Keratinocyte (primary cell): ENCODE data around the gene VAMP2. TPM values are rescaled to one million over a fixed set of nuclear protein-coding genes. Genes with fewer than 3 reads are reported as not detected.

Source experiments
- DNase-seq: peaks from one replicate; pipeline ENCODE4 v3.0.0-alpha.2; 2011; ENCODE audit warnings: low read depth, missing footprints, low spot score
- FAIRE-seq: peaks from 2 replicates; lab custom pipeline; 2011; peaks lifted over from hg19 to GRCh38; lab: Jason Lieb, UNC
- H2AFZ ChIP-seq: 2 replicates; pipeline ENCODE4 v1.6.0; 2012; ENCODE audit warnings: low read length, control low read depth, inconsistent platforms; ENCODE audit not compliant: control insufficient read depth
- H3K27ac ChIP-seq: 2 replicates; pipeline ENCODE4 v1.5.1; 2011; ENCODE audit warnings: low read length; ENCODE audit not compliant: control insufficient read depth, insufficient read depth
- H3K27me3 ChIP-seq: 3 replicates; pipeline ENCODE4 v1.6.0; 2011; ENCODE audit warnings: low read length; ENCODE audit not compliant: control insufficient read depth, insufficient read depth; ENCODE audit errors: extremely low read depth
- H3K36me3 ChIP-seq, 2 experiments: 2 replicates in 1 of 2; 3 replicates in 1 of 2; pipeline ENCODE4 v1.5.1; 2011; ENCODE audit warnings: low read length in 2 of 2, mild to moderate bottlenecking in 1 of 2; ENCODE audit not compliant: control insufficient read depth in 2 of 2, insufficient read depth in 2 of 2; ENCODE audit errors: extremely low read depth in 1 of 2
- H3K4me1 ChIP-seq: 3 replicates; pipeline ENCODE4 v1.5.1; 2011; ENCODE audit warnings: low read length; ENCODE audit not compliant: control insufficient read depth, insufficient read depth; ENCODE audit errors: extremely low read depth
- H3K4me2 ChIP-seq: 3 replicates; pipeline ENCODE4 v1.6.0; 2011; ENCODE audit warnings: low read depth, low read length; ENCODE audit not compliant: control insufficient read depth, insufficient read depth; ENCODE audit errors: extremely low read depth
- H3K4me3 ChIP-seq, 3 experiments: fragments of 200-600 bp in 1 of 3; sonication (generic) in 1 of 3; 2 replicates in 2 of 3; 3 replicates in 1 of 3; pipeline ENCODE4 v1.5.1; 2011 to 2016; ENCODE audit warnings: low read length in 3 of 3, mild to moderate bottlenecking in 3 of 3, control low read depth in 2 of 3, inconsistent platforms in 1 of 3, low read depth in 1 of 3, mixed read lengths in 1 of 3, mixed run types in 1 of 3, moderate library complexity in 1 of 3; ENCODE audit not compliant: control insufficient read depth in 2 of 3, insufficient read depth in 2 of 3; ENCODE audit errors: extremely low read depth in 1 of 3
- H3K79me2 ChIP-seq: 2 replicates; pipeline ENCODE4 v1.6.0; 2012; ENCODE audit warnings: low read length; ENCODE audit not compliant: control insufficient read depth, insufficient read depth
- H3K9ac ChIP-seq: 3 replicates; pipeline ENCODE4 v1.6.0; 2011; ENCODE audit warnings: low read length; ENCODE audit not compliant: control insufficient read depth, insufficient read depth; ENCODE audit errors: extremely low read depth
- H3K9me1 ChIP-seq: 3 replicates; pipeline ENCODE4 v1.6.0; 2011; ENCODE audit warnings: low read length; ENCODE audit not compliant: control insufficient read depth, insufficient read depth; ENCODE audit errors: extremely low read depth
- H3K9me3 ChIP-seq: 2 replicates; pipeline ENCODE4 v1.5.1; 2012; ENCODE audit warnings: low read depth, low read length; ENCODE audit not compliant: control insufficient read depth
- H4K20me1 ChIP-seq: 3 replicates; pipeline ENCODE4 v1.6.0; 2011; ENCODE audit warnings: low read length; ENCODE audit not compliant: control insufficient read depth, insufficient read depth; ENCODE audit errors: extremely low read depth
- EZH2 ChIP-seq: IDR thresholded peaks from one replicate; pipeline ENCODE4 v1.6.1; 2012; ENCODE audit warnings: inconsistent platforms, mild to moderate bottlenecking, low read length, moderate library complexity
- dilution Hi-C: fragments of 300-500 bp; cut with MboI; formaldehyde crosslinking; loops from one replicate; pipeline ENCODE4 v1.7.0; 2020; ENCODE audit warnings: low sequenced_read_pairs; ENCODE audit not compliant: extremely low pct_ligation_motif_present
- polyA plus RNA-seq, 5 experiments: library from polyadenylated mRNA; depleted of rRNA in 3 of 5; stranded (reverse) in 3 of 5; stranded (forward) in 1 of 5; unstranded in 1 of 5; fragments of >200 nt; gene quantifications; 1 replicate in 1 of 5; 2 replicates in 3 of 5; 3 replicates in 1 of 5; pipeline versions ENCODE4 v1.2.1 to v1.2.3, GENCODE V29; 2011 to 2012; ENCODE audit warnings: missing spikeins in 2 of 5, low read depth in 1 of 5, low replicate concordance in 1 of 5
- TF ChIP-seq, protein P1 (sequence below), 3 experiments: IDR thresholded peaks in 1 of 3; conservative IDR thresholded peaks in 1 of 3; optimal IDR thresholded peaks in 1 of 3; 2 replicates in 2 of 3; 3 replicates in 1 of 3; pipeline versions ENCODE3 to v1.5.1; 2011; ENCODE audit warnings: low read length in 3 of 3, mild to moderate bottlenecking in 3 of 3, moderate library complexity in 2 of 3, control low read depth in 1 of 3, inconsistent platforms in 1 of 3; ENCODE audit not compliant: insufficient read depth in 2 of 3; ENCODE audit errors: extremely low read depth in 1 of 3

Gene VAMP2
- polyA plus RNA-seq, 1 donor (not counting 4 experiments of a cell fraction or from before 2014, with no cell fraction given) = 9.8 TPM

DNA sequence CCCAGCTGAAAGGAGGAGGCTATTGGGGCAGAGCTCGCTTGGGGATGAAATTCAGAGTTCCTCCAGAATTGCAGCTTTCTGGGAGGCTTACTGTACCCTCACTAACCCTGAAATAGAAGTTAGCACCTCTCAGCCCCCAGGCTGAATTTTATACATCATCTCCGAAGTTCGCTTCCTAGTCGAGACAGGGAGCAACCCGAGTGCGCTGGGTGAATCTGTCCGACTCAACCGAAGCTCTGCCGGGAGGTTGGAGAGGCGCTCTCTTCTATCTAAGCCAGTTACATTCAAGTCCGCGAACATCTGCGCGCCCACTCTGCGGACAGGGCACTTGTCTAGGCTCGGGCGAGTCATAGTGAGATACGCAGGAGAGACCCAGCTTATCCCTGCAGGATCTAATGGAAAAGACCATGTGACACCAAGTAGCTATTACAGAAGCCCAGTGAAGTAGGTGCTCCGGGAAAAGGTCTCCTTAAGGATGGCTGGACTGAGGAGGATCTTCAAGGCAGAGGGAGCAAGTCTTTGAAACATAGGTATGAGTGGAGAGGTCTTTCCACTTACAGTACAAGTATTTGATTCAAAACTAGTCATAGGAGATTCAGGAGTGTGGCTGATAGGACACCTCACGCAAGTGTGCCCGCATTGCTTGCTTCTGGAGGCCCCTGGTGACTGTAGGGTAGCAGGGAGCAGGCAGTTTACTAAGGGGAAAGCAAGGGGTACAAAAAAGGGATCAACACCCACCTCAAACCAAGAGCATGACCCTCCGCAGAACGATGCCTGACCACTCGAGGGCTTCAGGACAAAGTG is 38.2 kb downstream of the VAMP2 start:
- H3K36me3 ChIP-seq = no peaks in the 10 kb centered on the region
- peaks cover 4% of the 10 kb centered on the region for H4K20me1 ChIP-seq
- H3K9me1 ChIP-seq = peaks cover 3% of the 10 kb centered on the region
- DNase-seq = no peak
- FAIRE-seq = no peak
- H3K9me3 ChIP-seq = no peaks in the 10 kb centered on the region
- peak overlapping the region; percentile 44 for H3K9ac ChIP-seq
- dilution Hi-C loops = no loop called here
- no peaks in the 10 kb centered on the region for H3K79me2 ChIP-seq
- H3K4me3 ChIP-seq = peak overlapping the region; percentile 1 to 93 (median 78)
- H3K4me1 ChIP-seq = peaks cover 42% of the 10 kb centered on the region
- peak overlapping the region; percentile 30 for H2AFZ ChIP-seq
- H3K4me2 ChIP-seq = peak overlapping the region; percentile 92
- peaks cover 26% of the 10 kb centered on the region for H3K27me3 ChIP-seq
- no peak overlapping the region for H3K27ac ChIP-seq
- TF ChIP-seq, protein P1, sequence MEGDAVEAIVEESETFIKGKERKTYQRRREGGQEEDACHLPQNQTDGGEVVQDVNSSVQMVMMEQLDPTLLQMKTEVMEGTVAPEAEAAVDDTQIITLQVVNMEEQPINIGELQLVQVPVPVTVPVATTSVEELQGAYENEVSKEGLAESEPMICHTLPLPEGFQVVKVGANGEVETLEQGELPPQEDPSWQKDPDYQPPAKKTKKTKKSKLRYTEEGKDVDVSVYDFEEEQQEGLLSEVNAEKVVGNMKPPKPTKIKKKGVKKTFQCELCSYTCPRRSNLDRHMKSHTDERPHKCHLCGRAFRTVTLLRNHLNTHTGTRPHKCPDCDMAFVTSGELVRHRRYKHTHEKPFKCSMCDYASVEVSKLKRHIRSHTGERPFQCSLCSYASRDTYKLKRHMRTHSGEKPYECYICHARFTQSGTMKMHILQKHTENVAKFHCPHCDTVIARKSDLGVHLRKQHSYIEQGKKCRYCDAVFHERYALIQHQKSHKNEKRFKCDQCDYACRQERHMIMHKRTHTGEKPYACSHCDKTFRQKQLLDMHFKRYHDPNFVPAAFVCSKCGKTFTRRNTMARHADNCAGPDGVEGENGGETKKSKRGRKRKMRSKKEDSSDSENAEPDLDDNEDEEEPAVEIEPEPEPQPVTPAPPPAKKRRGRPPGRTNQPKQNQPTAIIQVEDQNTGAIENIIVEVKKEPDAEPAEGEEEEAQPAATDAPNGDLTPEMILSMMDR (optimal IDR thresholded peaks at IDR 0.05 in 1 of 3, IDR thresholded peaks at IDR 0.05 in 1 of 3, conservative IDR thresholded peaks at IDR 0.05 in 1 of 3; ENCODE audit: extremely low read depth in 1 of 3, insufficient read depth in 2 of 3, low read length in 3 of 3) = no peak
- TF ChIP-seq EZH2 = no peak

DNA sequence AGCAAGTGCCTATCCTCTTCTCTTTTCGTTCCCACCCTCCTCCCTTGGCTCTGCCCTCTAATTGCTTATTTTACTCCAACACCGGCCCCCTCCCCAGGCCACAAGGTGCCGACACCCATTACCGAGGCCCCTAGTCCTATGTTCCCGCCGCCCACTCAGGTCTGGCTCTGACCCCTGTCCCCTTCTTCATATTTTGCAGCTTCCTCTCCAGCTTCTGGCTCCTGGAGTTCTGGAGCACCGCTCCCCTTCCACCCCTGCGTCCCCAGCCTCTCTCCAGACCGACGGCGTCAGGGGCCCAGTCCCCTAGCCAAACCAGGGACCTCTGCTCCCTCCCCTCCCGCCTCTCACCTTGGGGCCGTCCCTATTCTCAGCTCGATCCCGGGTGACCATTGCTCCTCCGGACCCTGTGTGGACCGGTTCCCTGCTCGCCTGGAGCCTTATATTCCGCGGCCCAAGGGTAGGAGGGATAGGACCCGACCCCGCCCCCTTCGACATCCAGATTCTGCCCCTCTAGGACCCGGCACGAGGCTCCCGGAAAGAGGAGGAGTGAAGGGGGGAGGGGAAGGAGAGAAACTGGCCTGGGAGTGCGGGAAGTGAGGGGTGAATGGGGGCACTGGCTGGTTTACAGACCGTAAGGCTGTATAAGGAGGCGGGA is 38.9 kb downstream of the VAMP2 start, which contains the start of gene HES7:
Gene HES7, minus strand, starts transcription at position 412 of the 655 bp plus-strand sequence. Its CDS starts 22 bp downstream, at position 390.
- DNase-seq (no peak), FAIRE-seq (no peak)
- no peaks in the 10 kb centered on the region for H3K9me3 ChIP-seq
- peak within 1 kb of the TSS; percentile 69 for H3K9ac ChIP-seq
- H3K36me3 ChIP-seq = no peaks in the 10 kb centered on the region
- dilution Hi-C loops = no loop called here
- peaks cover 26% of the 10 kb centered on the region for H3K27me3 ChIP-seq
- H3K4me1 ChIP-seq = peaks cover 42% of the 10 kb centered on the region
- no peak within 1 kb of the TSS for H3K27ac ChIP-seq
- H3K79me2 ChIP-seq = no peaks in the 10 kb centered on the region
- peak within 1 kb of the TSS; percentile 49 to 93 (median 78) for H3K4me3 ChIP-seq
- peaks cover 4% of the 10 kb centered on the region for H4K20me1 ChIP-seq
- TF ChIP-seq, protein P1 (optimal IDR thresholded peaks at IDR 0.05 in 1 of 3, IDR thresholded peaks at IDR 0.05 in 1 of 3, conservative IDR thresholded peaks at IDR 0.05 in 1 of 3; ENCODE audit: extremely low read depth in 1 of 3, insufficient read depth in 2 of 3, low read length in 3 of 3) = no peak
- peak; percentile 7 for TF ChIP-seq EZH2
- H2AFZ ChIP-seq = peak within 1 kb of the TSS; percentile 78
- H3K4me2 ChIP-seq = peak within 1 kb of the TSS; percentile 92
- H3K9me1 ChIP-seq = peaks cover 3% of the 10 kb centered on the region
